ENCODE measurements around the gene GPR84.
"Not testable (repeated sequence)": the region's sequence is repeated elsewhere in the genome, so short reads cannot be mapped to it uniquely, and the experiment has no call there.

GPR84 gene

DNA sequence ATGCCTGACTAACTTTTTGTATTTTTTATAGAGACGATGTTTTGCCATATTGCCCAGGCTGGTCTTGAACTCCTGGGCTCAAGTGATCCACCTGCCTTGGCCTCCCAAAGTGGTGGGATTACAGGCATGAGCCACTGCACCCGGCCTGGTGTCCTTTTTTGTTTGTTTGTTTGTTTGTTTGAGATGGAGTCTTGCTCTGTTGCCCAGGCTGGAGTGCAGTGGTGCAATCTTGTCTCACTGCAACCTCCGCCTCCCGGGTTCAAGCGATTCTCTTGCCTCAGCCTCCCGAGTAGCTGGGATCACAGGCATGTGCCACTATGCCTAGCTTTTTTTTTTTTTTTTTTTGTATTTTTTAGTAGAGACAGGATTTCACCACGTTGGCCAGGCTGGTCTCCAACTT lies 10.0 kb downstream of the GPR84 start:
- DNase-seq: not testable (repeated sequence)

DNA sequence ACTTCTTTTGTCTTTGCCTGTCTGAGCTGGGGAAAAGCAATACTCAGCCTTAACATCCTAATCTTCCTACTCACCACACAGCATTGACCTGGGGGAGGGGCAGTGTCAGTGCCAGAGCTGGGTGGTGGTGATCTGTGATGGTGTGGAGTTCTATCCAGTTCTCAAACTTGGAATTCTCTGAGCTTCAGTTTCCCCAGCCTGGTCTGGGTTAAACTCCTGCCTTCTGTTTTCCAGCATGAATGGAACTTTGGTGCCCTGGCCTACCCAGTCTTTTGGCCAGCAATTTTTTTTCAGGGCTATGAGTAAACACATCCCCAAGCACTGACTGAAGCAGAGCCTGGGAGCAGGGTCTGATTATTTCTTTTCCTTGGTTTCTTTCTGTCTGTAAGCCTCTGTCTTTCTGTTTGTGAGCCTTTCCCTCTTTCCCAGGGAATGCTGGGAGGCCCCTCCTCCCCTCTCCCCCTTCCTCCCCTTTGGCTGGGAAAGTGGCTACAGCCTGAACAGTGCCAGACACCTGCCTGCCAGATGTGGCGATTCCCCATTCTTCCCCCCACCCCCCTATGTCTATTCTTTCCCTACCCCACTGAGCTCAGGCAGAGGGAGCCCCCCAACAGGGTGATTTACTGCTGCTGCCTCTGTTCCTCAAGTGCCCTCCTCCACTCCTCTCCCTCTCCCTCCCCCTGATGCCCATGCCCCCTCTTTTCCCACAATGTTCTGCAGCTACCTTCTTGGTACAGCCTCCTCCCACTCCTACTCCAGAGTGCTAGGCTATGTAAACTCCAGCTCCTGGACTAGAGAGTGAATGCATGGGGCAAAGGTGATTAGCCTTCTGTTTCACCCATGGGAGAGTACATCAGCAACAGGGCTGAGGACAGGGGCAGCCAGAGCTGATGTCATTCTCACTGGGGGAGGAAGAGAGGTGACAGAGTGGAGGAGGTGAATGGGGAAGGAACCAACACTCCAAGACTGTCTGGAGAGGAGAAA lies 11.1 kb downstream of the GPR84 start:
- DNase-seq: no peak

DNA sequence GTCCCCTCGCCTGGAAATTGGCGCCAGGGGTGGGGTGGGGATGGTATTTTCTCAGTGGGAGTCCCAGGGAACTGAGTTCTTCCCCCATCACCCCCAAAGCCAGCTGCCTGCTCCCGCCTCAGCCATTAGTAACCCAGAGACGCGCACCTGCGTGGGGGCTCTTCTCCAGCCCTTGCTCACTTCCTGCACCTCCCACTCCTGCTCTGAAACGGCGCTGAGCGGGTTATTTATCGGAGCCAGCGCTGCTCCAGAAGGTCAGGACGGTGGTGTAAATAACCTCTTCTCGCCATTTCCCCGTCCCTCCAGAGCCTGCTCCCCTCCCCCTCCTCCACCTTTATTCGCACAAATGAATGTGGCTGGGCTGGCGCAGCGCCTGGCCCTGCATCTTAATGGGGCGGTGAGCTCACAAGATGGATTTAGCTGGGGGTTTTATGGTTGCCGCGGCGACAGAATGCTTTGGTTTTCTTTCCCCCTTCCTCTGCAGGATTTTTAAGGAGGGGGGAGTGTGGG lies 12.2 kb downstream of the GPR84 start:
- no peak for DNase-seq

DNA sequence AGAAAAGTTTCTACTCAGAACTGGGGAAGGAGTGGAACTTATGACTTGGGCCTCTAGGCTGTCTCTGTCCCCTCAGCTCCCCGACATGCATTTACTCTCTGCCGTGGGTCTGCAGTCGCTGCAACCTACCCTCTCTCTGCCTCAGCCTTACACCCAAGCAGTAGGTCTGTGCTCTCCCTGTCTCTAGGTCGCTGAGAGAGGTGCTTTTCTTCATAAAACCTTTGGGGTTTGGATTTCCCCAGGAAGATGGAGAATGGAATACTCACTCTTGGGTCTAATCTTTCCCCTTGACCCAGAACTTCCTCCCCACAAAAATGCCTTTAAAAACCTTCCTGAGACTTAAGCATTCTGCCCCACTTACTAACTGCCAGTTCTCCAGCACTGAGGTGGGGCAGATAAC lies 12.9 kb downstream of the GPR84 start:
- no peak for DNase-seq

DNA sequence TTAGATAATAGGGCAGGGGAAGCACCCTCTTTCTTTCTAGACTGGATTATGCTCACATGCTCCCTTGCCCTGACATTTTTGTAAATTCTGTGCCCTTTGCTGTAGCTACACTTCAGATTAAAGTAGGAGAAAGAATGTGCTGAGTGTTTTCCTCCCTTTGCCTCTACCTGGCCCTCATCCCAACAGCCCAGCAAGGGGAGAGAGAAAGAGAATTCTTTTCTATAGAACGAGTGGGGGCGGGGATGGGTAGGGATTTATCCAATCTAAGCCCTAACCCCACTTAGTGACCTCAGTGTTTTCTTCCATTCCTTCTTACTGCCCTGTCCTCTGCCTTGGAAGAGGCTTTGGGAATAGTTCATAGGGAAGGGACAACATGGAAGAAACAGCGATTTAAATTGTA lies 13.5 kb downstream of the GPR84 start:
- no peak for DNase-seq

DNA sequence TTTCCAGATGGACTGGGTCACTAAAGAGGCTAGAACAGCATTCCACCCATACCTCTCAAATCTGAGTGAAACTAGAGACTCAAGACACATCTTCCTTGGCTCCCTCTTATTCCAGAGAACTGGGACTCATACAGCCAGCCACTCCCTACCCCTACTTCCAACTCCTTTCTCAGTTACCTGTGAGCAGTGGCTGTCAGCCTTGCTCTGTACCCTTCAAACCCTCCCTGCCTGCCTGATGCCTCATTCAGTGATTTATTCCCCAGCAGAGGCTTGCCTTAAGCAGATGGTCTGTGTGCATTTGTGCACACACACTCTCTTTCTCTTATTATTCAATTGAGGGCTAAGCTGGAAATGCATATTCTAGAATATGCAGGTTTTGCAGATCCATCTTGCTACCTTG lies 14.6 kb downstream of the GPR84 start:
- DNase-seq: no peak

DNA sequence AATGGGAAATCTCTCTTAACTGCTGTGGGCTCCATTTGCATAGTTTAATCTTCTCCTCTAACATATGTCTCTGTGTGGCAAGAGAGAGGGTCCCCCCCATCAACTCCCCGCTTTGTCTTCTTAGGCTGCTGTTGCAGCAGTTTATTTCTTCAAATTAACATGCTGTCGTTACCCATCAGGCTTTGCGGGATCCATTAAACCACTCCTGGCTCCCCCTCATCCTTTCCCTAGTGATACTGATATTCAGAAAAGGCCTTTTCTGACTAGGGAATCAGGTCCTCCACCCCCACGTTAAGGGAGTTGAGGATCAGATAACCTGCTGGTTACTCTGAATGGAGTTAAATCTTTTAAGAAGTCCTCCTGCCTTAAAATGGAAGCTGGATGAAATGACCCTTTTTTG lies 15.2 kb downstream of the GPR84 start:
- no peak for DNase-seq

DNA sequence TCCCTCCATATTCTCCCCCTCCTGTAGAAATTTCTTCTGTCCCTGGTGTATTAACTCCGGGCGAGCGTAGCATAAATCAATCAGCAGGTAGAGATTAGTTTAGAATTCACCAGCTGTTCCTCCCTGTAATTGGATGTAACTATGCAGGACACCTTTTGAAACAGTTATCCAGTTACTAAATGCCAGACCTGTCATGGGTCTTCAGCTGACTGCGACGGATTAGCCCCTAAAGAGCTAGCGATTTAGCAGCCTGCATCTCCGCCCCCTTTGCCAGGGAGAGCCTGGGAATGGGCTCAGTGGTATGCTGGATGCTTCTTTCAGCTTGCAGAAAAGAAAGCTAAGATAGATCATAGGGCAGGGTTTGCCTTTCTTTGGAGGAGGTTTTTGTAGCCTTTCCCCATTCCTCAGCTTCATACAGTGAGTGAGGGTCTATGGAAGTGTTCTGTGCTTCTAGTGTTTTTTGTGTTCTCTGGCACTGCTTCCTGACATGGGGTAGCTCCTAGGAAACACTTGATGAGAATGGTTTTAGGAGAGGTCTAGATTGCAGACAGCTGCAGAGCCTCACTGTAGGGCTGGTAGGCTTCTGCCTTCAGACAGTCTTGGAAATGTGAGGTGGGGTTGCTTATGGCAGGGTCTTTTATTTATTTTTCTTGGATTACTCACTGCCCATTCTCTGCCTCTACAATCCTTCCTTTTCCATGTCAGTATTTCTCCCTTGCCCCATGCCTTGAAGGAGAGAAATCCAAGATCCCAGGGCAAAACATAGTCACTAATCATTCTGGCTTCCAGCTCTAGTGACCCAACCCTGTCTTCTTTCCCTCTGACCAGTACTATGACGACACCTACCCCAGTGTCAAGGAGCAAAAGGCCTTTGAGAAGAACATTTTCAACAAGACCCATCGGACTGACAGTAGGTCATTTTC lies 22.6 kb downstream of the GPR84 start:
- no peak for DNase-seq

DNA sequence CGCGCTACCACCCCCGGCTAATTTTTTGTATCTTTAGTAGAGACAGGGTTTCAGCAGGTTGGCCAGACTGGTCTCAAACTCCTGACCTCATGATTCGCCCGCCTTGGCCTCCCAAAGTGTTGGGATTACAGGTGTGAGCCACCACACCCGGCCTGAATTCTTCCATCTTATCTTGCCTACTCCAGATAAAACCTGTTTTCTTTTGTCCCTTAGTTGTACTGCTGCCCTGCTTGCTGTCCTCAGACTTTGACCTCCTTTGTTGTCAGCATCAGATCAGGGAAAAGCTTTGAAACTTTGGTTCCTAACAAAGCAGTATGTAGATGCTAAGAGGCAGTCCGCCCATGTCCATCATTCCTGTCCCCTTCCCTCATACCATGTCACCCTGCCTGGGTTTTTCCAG lies 23.4 kb downstream of the GPR84 start:
- no peak for DNase-seq

DNA sequence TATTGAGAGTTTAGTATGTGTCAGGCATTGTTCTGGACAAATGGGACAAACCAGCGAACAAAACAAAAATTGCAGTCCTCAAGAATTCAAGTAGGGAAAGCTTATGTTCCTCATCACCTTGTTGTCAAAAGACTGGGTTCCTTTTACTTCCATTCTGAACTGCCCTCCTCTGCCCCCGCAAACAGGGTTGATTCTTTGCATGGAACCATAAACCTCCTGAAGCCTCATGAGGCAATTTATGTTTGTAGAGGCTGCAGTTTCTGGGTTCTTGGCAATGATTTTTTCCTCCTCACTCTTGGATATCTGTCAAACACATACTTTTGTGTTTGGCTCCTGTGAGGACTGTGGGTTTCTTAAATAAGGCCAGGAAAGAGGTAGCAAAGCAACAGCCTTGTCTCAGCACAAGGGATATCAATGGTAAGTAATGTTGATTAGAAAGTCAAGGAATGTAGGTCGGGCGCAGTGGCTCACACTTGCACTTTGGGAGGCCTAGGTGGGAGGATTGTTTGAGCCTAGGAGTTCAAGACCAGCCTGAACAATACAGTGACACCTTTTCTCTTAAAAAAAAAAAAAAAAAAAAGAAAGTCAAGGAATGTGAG lies 25.5 kb downstream of the GPR84 start:
- no peak for DNase-seq

DNA sequence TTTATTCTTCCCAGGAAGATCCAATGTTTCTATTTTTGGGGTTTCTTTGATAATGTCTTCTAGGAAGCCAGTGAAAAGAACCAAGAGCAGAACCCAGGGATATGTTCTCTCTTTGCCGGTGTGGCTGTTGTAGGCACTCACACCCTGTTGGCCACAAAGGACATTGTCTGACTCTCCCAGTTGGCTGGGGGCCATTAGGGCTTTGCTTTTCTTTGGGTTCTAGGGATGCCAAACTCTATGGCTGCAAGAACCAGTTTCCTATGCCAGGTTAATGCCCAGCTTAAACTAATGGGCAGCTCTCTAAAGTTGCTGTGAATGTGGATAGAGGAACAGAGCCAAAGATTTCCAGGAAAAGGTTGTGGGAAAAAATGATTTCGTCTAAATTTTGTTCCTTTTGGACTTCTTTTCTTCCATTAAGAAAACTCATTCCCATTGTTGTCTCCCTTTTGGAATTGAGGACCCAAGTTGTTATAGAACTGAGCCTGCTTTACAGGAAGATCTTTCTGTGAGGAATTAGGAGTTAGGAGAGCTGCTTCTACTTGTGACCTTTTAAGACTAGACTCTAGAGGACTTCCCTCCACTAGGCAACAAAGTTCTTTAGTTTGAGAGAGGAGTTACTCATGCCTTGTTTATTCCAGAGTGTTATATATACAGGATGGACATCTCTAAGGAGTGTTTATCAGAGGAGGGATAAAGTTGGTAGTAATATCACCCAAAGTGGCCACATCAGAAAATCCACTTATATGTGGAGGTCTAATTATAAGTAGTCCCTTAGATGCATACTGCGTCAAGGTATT lies 26.2 kb downstream of the GPR84 start:
- DNase-seq: no peak

DNA sequence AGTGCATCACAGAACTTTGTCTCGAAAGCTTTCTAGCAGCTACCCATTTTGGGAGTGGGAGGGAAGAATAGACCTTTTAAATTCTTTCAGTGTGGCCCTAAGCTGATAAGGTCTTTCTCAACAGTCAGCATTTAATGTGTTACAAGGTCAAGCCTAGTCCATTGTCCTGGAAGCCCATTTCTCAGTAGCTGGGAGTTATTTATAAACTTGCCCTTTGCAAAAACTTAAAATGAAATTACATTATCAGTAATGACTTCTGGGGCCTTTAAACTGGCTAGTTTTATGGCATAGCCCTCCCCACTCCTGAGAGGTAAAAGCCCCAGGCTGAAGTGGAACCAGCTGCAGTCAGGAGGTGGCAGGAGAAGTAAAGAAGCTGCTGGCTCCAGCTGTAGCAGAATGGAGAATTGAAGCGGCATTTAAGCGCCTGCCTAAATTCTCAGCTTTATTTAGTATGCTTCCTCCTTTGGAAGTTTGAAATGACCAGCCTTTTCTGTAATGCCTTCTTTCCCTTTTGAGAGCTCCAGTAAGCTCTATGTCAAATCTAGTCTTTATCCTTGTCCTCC lies 26.9 kb downstream of the GPR84 start:
- peak; percentile 17 for DNase-seq

DNA sequence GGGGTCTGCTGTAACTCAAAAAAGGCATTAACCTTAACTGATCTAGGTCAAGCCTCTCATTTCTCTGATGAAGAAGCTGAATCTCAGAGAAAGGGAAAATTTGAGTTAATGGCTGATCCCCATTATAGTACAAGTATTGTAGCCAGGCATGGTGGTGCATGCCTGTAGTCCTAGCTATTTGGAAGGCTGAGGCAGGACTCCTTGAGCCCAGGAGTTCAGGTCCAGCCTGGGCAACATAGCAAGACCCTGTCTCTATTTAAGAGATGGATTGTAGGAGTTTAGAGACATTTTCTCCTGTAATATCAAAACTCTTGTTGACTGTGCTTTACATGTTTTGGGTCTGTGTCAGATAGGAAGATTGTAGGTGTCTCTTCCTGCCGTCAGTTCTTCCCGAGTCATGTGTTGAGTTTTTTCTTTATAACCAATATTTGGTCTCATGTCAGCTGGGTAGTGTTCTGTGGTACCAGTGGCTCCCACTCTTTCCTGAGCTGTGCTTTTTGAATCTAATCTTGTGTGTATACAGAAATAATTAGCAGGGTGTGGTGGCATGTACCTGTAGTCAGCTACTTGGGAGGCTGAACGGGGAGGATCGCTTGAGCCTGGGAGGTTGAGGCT lies 30.8 kb downstream of the GPR84 start:
- no peak for DNase-seq

DNA sequence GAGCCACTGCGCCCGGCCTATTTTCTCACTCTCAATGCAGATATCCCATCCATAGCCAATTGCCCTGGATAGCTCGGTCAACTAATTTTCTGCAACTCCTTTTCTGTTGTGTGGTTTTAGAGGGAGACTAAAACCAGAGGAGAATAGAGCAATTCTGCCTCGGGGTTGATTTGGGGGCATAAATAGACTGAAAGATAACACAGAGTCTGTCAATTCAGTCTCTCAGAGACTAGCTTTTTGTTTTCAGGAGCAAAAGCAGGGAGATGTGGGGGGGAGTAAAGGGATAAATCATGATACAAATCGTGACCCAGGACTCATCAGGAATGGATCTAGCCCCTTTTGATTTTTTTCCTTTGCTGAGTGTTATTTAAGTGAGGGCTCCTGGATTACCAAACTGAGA lies 32.8 kb downstream of the GPR84 start:
- no peak for DNase-seq

DNA sequence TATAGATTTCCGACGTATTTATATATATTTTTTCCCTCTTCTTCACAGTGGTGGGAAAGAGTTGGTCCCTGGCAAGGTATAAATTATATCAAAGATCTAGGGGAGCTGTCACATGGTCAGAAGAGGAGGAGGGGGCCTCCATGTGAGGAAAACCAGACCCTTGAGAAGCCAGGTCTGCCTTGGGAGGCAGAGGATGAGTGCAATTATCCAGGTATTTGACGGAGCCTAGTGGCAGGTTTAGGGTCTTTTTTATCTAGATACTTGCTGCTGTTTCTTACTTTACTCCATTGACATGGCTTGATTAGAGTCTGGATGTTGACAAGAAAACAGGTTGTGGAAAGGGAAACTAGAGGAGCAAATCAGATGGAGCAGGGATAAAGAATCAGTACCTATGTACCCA lies 33.8 kb downstream of the GPR84 start:
- DNase-seq: no peak

DNA sequence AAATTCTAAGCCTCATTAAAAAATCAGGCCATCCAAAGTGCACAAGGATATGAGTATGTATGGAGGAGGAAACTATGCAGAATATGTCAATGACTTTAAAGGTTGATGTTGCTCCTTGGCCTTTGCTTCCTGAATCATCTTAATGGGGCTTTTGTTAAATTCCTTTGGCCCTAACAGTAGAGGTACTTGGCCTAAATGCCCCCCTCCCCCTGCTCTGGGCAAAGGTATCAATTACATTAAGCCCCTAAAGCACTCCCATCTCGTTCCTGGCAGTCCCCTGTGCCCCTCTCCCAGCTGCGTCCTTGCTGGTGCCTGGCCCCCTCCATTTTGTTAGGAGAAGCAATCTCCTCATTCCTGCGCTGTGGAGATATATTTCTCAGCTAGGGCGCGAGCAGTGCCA lies 34.5 kb downstream of the GPR84 start:
- no peak for DNase-seq

DNA sequence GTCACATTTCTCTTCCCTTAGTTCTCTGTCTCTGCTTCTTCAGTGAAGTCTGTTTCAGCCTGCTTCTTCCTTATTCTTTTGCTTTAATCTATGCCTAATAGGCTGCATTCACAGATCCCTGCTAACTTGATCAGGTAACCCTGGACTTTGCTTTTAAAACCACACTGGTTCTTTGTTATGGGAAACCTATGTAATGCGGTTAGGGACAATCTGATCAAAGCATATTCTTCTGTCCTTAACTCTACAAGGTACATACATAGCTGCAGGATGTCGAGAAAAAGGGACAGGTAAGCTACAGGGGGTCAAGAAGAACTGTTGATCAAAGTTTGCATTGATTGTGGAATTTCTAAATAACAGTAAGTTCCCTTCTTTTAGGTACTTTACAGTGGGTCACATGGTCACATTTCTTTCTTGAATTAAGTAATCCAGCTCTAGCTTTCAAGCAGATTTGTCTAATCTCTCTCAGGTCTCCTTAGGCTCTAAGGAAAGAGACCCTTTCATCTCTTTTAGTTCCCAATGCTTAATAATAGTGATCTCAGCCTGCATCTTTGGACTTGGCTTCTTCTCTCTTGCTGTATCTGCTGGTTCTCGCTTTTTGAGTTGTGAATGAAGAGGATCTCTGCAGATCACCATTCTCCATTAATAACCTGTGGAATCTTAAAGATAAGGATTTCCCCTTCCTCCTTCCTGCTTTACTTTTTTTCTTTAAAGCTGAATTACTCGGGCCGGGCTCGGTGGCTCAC lies 35.5 kb downstream of the GPR84 start:
- DNase-seq: no peak

DNA sequence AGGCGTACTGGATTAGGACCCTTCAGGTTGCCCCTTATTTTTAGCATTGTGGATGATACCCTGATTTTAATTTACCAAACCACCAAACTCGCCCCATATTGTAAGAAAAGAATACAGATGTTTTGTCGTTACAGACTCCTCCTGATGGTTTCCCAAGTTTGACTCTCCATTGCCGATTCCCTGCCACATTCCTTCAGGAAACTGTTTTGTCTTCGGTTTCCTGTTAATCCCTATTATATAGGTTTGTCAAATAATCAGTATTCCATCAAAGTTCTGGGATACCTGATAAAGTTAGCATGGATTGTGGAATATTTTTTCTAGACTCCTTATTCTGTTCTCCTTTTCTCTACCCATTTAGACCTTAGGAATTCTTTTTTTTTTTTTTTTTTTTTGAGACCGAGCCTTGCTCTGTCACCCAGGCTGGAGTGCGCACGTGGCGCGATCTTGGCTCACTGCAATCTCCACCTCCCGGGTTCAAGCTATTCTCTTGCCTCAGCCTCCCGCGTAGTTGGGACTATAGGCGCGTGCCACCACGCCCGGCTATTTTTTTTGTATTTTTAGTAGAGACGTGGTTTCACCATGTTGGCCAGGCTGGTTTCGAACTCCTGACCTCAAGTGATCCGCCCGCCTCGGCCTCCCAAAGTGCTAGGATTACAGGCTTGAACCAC lies 38.7 kb downstream of the GPR84 start:
- DNase-seq: not testable (repeated sequence)

DNA sequence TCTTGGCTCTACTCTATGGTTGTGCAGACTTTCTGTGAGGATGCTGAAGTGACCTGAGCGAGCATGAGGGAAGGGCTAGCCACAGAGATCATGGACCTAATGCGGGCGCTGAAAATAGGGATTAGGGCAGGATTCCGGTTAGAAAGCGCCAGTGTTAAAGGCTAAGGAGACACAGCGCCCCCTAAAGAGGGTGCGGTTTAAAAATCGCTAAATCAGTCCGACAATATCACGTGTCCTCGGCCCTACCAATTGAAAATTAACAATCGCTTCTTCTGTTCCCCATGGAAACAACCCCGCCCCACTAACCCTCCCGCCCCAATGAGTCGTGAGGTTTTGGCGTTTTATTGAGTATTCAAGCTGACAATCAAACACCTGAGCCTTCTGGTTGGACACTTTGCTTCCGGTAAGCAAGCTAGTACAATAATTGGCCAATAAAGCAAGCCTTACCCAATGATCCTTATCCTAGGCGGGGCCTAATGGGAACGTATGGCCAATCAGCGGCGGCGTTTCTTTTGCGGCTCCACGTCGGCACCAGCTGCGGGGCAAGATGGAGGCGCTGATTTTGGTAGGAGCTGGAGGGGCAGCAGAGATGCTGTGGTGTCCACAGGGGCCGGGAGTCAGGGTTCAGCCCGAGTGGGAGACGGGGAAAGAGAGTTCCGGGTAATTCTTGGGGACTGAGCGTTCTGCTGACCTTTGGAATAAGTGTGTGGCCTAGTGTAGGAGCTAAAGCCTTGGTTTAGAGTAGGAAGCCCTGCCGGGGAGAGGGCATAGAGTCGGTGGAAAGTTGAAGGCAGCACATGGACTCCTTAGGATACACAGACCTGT lies 39.5 kb downstream of the GPR84 start, which contains the start of gene COPZ1:
TSS of gene COPZ1 (plus strand) at position 515 of the 825 bp plus-strand sequence. CDS start at position 548, 33 bp downstream.
- peak; percentile 96 for DNase-seq
